NCI-H1048 (cell line): ENCODE results near the gene BID.
A peak's percentile ranks its signal among the peaks of the same experiment; 100 is the strongest.

Source experiments
- DNase-seq: peaks from one replicate; lab custom pipeline; 2025; lab: John Stamatoyannopoulos, UW

The BID gene

GRCh38 chr22:17803609-17804270, 29.5 kb upstream of the BID start:
- no peak for DNase-seq

- DNase-seq: no peak
Measured at GRCh38 chr22:17802822-17803221, 28.6 kb upstream of the BID start.

- DNase-seq: no peak
Measured at GRCh38 chr22:17802411-17802810, 28.1 kb upstream of the BID start.

- DNase-seq: no peak
Measured at GRCh38 chr22:17797721-17798559, 23.7 kb upstream of the BID start.

GRCh38 chr22:17796695-17797094, 22.4 kb upstream of the BID start:
- no peak for DNase-seq

- DNase-seq: no peak
Measured at GRCh38 chr22:17795661-17796548, 21.6 kb upstream of the BID start.

- DNase-seq: no peak
Measured at GRCh38 chr22:17794726-17795542, 20.7 kb upstream of the BID start.

- no peak for DNase-seq
Measured at GRCh38 chr22:17792854-17793434, 18.7 kb upstream of the BID start.

- DNase-seq: no peak
Measured at GRCh38 chr22:17792299-17792698, 18.0 kb upstream of the BID start.

GRCh38 chr22:17791196-17791595, 16.9 kb upstream of the BID start:
- no peak for DNase-seq

- DNase-seq: no peak
Measured at GRCh38 chr22:17789379-17790200, 15.3 kb upstream of the BID start.

GRCh38 chr22:17788528-17789378, 14.5 kb upstream of the BID start:
- DNase-seq: no peak

- no peak for DNase-seq
Measured at GRCh38 chr22:17787716-17788330, 13.6 kb upstream of the BID start.

- no peak for DNase-seq
Measured at GRCh38 chr22:17787241-17787640, 13.0 kb upstream of the BID start.

- DNase-seq: no peak
Measured at GRCh38 chr22:17786435-17787161, 12.3 kb upstream of the BID start.

GRCh38 chr22:17785185-17786184, 11.2 kb upstream of the BID start:
- DNase-seq: peak; percentile 39

- DNase-seq: no peak
Measured at GRCh38 chr22:17784776-17785175, 10.5 kb upstream of the BID start.
